GM18517 (cell line): ENCODE data around the gene MXD3.
"Not testable (repeated sequence)": the region's sequence is repeated elsewhere in the genome, so short reads cannot be mapped to it uniquely, and the experiment has no call there.

ENCODE experiments used
- ATAC-seq: cut with Tn5 transposase; IDR thresholded peaks from one replicate; pipeline ENCODE4 v1.9.1; 2021; ENCODE audit warnings: mild to moderate bottlenecking, moderate library complexity; ENCODE audit not compliant: unreplicated experiment

MXD3 gene

GRCh38 chr5:177344891-177345290 lies 33.2 kb upstream of the MXD3 start:
- ATAC-seq = no peak

- no peak for ATAC-seq
These were observed 32.1 kb upstream of the MXD3 start for GRCh38 chr5:177343777-177344176.

GRCh38 chr5:177343000-177343399 lies 31.3 kb upstream of the MXD3 start:
- ATAC-seq = not testable (repeated sequence)

- no peak for ATAC-seq
These were observed 27.5 kb upstream of the MXD3 start for GRCh38 chr5:177339107-177339638.

GRCh38 chr5:177338251-177339106 lies 26.8 kb upstream of the MXD3 start:
- ATAC-seq = no peak

GRCh38 chr5:177336603-177337494 lies 25.2 kb upstream of the MXD3 start:
- ATAC-seq = no peak

GRCh38 chr5:177336112-177336511 lies 24.4 kb upstream of the MXD3 start:
- no peak for ATAC-seq

- no peak for ATAC-seq
These were observed 24.0 kb upstream of the MXD3 start for GRCh38 chr5:177335701-177336065.

GRCh38 chr5:177334781-177335700 lies 23.3 kb upstream of the MXD3 start:
- no peak for ATAC-seq

GRCh38 chr5:177334155-177334551 lies 22.5 kb upstream of the MXD3 start:
- ATAC-seq = no peak

- ATAC-seq = no peak
These were observed 21.9 kb upstream of the MXD3 start for GRCh38 chr5:177333420-177334154.

GRCh38 chr5:177332896-177333260 lies 21.2 kb upstream of the MXD3 start:
- no peak for ATAC-seq

- ATAC-seq = no peak
These were observed 20.6 kb upstream of the MXD3 start for GRCh38 chr5:177332031-177332895.

- ATAC-seq = no peak
These were observed 19.5 kb upstream of the MXD3 start for GRCh38 chr5:177330991-177331842.

- no peak for ATAC-seq
These were observed 18.2 kb upstream of the MXD3 start for GRCh38 chr5:177329883-177330282.

- no peak for ATAC-seq
These were observed 17.0 kb upstream of the MXD3 start for GRCh38 chr5:177328545-177329231.
